Activated T-cell treated with anti-CD3 and anti-CD28 coated beads, Interleukin-2, amount 50 U/mL, for 4 hours (primary cell): Measurements from ENCODE around the gene PEX14. TPM values are rescaled to one million over a fixed set of nuclear protein-coding genes. Genes with fewer than 3 reads are reported as not detected.

Source experiments
- ATAC-seq, 2 donors: fragments of 200-7000 bp; cut with Tn5 transposase; one replicate each; pipeline ENCODE4 v1.10.0; 2021
- DNase-seq: peaks from one replicate; pipeline ENCODE4 v3.0.0-alpha.2; 2020
- H3K27me3 Mint-ChIP-seq: one replicate; pipeline ENCODE4 v1.8.0; 2021; ENCODE audit warnings: low read depth, mixed read lengths
- H3K36me3 Mint-ChIP-seq: one replicate; pipeline ENCODE4 v1.8.0; 2022; ENCODE audit warnings: mixed read lengths; ENCODE audit not compliant: insufficient read depth
- H3K4me1 Mint-ChIP-seq: one replicate; pipeline ENCODE4 v1.8.0; 2021; ENCODE audit warnings: low read depth, mixed read lengths
- H3K4me3 Mint-ChIP-seq: one replicate; pipeline ENCODE4 v1.8.0; 2021; ENCODE audit warnings: mild to moderate bottlenecking, moderate library complexity, mixed read lengths
- H3K9me3 Mint-ChIP-seq: one replicate; pipeline ENCODE4 v1.8.0; 2021; ENCODE audit warnings: mixed read lengths
- total RNA-seq, 3 donors: library from RNA; stranded (reverse); gene quantifications; one replicate each; pipeline ENCODE4 v1.2.1, GENCODE V29; 2021

PEX14 gene
- total RNA-seq, 3 donors from 2014 or later: 21.6 to 23.4 (median 22.2) TPM

- Mint-ChIP-seq H3K27me3 (no peaks in the 10 kb centered on the region), H3K4me3 (no peak overlapping the region), H3K4me1 (no peaks in the 10 kb centered on the region), H3K36me3 (peaks cover 11% of the 10 kb centered on the region), H3K9me3 (no peaks in the 10 kb centered on the region)
- no peak for DNase-seq
- no peak for ATAC-seq
Observed at GRCh38 chr1:10607228-10607627, 132.5 kb downstream of the PEX14 start.

- no peak for ATAC-seq
Observed at GRCh38 chr1:10608690-10609089, 133.9 kb downstream of the PEX14 start.

GRCh38 chr1:10610901-10611600, 136.3 kb downstream of the PEX14 start:
- no peak for ATAC-seq
- no peaks in the 10 kb centered on the region for H3K4me1 Mint-ChIP-seq
- DNase-seq: no peak
- H3K9me3 Mint-ChIP-seq: no peaks in the 10 kb centered on the region
- no peak overlapping the region for H3K4me3 Mint-ChIP-seq
- no peaks in the 10 kb centered on the region for H3K27me3 Mint-ChIP-seq
- H3K36me3 Mint-ChIP-seq: peaks cover 14% of the 10 kb centered on the region

More at GRCh38 chr1:10608690-10609089, 133.9 kb downstream of the PEX14 start:
- no peak for DNase-seq
- no peaks in the 10 kb centered on the region for H3K27me3 Mint-ChIP-seq
- no peak overlapping the region for H3K4me3 Mint-ChIP-seq
- H3K9me3 Mint-ChIP-seq: no peaks in the 10 kb centered on the region
- H3K36me3 Mint-ChIP-seq: peaks cover 13% of the 10 kb centered on the region
- H3K4me1 Mint-ChIP-seq: no peaks in the 10 kb centered on the region

- Mint-ChIP-seq H3K36me3 (peaks cover 14% of the 10 kb centered on the region), H3K9me3 (no peaks in the 10 kb centered on the region), H3K4me3 (no peak overlapping the region), H3K27me3 (no peaks in the 10 kb centered on the region), H3K4me1 (no peaks in the 10 kb centered on the region)
- ATAC-seq (no peak), DNase-seq (no peak)
Observed at GRCh38 chr1:10612436-10613160, 137.8 kb downstream of the PEX14 start.

GRCh38 chr1:10613340-10613739, 138.6 kb downstream of the PEX14 start:
- H3K9me3 Mint-ChIP-seq: no peaks in the 10 kb centered on the region
- H3K4me1 Mint-ChIP-seq: no peaks in the 10 kb centered on the region
- no peak for ATAC-seq
- H3K27me3 Mint-ChIP-seq: no peaks in the 10 kb centered on the region
- no peak overlapping the region for H3K4me3 Mint-ChIP-seq
- no peak for DNase-seq
- H3K36me3 Mint-ChIP-seq: peaks cover 14% of the 10 kb centered on the region

GRCh38 chr1:10613861-10614260, 139.1 kb downstream of the PEX14 start:
- H3K4me1 Mint-ChIP-seq: no peaks in the 10 kb centered on the region
- H3K36me3 Mint-ChIP-seq: peaks cover 18% of the 10 kb centered on the region
- H3K27me3 Mint-ChIP-seq: no peaks in the 10 kb centered on the region

GRCh38 chr1:10614377-10615225, 139.9 kb downstream of the PEX14 start:
- no peak for ATAC-seq
- Mint-ChIP-seq H3K36me3 (peaks cover 16% of the 10 kb centered on the region), H3K4me1 (no peaks in the 10 kb centered on the region), H3K9me3 (no peaks in the 10 kb centered on the region), H3K4me3 (no peak overlapping the region), H3K27me3 (no peaks in the 10 kb centered on the region)
- DNase-seq: no peak

More at GRCh38 chr1:10613861-10614260, 139.1 kb downstream of the PEX14 start:
- Mint-ChIP-seq H3K4me3 (no peak overlapping the region), H3K9me3 (no peaks in the 10 kb centered on the region)
- DNase-seq (no peak), ATAC-seq (no peak)

GRCh38 chr1:10615332-10615731, 140.6 kb downstream of the PEX14 start:
- no peaks in the 10 kb centered on the region for H3K4me1 Mint-ChIP-seq
- no peak overlapping the region for H3K4me3 Mint-ChIP-seq
- H3K36me3 Mint-ChIP-seq: peaks cover 16% of the 10 kb centered on the region
- H3K27me3 Mint-ChIP-seq: no peaks in the 10 kb centered on the region
- no peak for DNase-seq
- H3K9me3 Mint-ChIP-seq: no peaks in the 10 kb centered on the region
- no peak for ATAC-seq

GRCh38 chr1:10615932-10616671, 141.4 kb downstream of the PEX14 start:
- Mint-ChIP-seq H3K4me3 (no peak overlapping the region), H3K36me3 (peaks cover 16% of the 10 kb centered on the region), H3K9me3 (no peaks in the 10 kb centered on the region), H3K4me1 (no peaks in the 10 kb centered on the region), H3K27me3 (no peaks in the 10 kb centered on the region)
- no peak for DNase-seq
- ATAC-seq: no peak

- no peaks in the 10 kb centered on the region for H3K9me3 Mint-ChIP-seq
- no peaks in the 10 kb centered on the region for H3K4me1 Mint-ChIP-seq
- H3K27me3 Mint-ChIP-seq: no peaks in the 10 kb centered on the region
- DNase-seq (no peak), ATAC-seq (no peak)
- peaks cover 16% of the 10 kb centered on the region for H3K36me3 Mint-ChIP-seq
- H3K4me3 Mint-ChIP-seq: no peak overlapping the region
Observed at GRCh38 chr1:10616696-10617095, 141.9 kb downstream of the PEX14 start.

- Mint-ChIP-seq H3K27me3 (no peaks in the 10 kb centered on the region), H3K36me3 (peaks cover 18% of the 10 kb centered on the region), H3K4me3 (no peak overlapping the region), H3K4me1 (no peaks in the 10 kb centered on the region), H3K9me3 (no peaks in the 10 kb centered on the region)
- DNase-seq (no peak), ATAC-seq (no peak)
Observed at GRCh38 chr1:10617318-10617717, 142.6 kb downstream of the PEX14 start.

GRCh38 chr1:10617931-10618885, 143.5 kb downstream of the PEX14 start:
- Mint-ChIP-seq H3K4me3 (no peak overlapping the region), H3K36me3 (peaks cover 18% of the 10 kb centered on the region), H3K9me3 (no peaks in the 10 kb centered on the region), H3K4me1 (no peaks in the 10 kb centered on the region), H3K27me3 (no peaks in the 10 kb centered on the region)
- DNase-seq (no peak), ATAC-seq (no peak)

GRCh38 chr1:10620776-10621175, 146.0 kb downstream of the PEX14 start:
- no peaks in the 10 kb centered on the region for H3K9me3 Mint-ChIP-seq
- ATAC-seq: no peak
- no peak for DNase-seq
- no peaks in the 10 kb centered on the region for H3K27me3 Mint-ChIP-seq
- no peak overlapping the region for H3K4me3 Mint-ChIP-seq
- peaks cover 16% of the 10 kb centered on the region for H3K36me3 Mint-ChIP-seq
- H3K4me1 Mint-ChIP-seq: no peaks in the 10 kb centered on the region
